Neural progenitor cell (in vitro differentiated cells): ENCODE data around the gene DHRS4. TPM values are rescaled to one million over a fixed set of nuclear protein-coding genes. Genes with fewer than 3 reads are reported as not detected.

ENCODE experiments used
- DNase-seq: peaks from one replicate; pipeline ENCODE4 v3.0.0-alpha.2; 2016; ENCODE audit warnings: low spot score
- H2AFZ ChIP-seq: fragments of 200-600 bp; sonication (generic); replicated peaks from 2 replicates; pipeline ENCODE4 v1.6.1; 2016; ENCODE audit warnings: antibody characterized with exemption
- H3F3A ChIP-seq: fragments of 200-600 bp; sonication (generic); 2 replicates; pipeline ENCODE4 v1.6.1; 2016; ENCODE audit warnings: antibody characterized with exemption, low read depth
- H3K27ac ChIP-seq: fragments of 200-600 bp; sonication (generic); 2 replicates; pipeline ENCODE4 v1.5.1; 2016; ENCODE audit warnings: mild to moderate bottlenecking
- H3K27me3 ChIP-seq: fragments of 200-600 bp; sonication (generic); 2 replicates; pipeline ENCODE4 v1.6.1; 2016; ENCODE audit warnings: mild to moderate bottlenecking, moderate library complexity
- H3K36me3 ChIP-seq: fragments of 200-600 bp; sonication (generic); 2 replicates; pipeline ENCODE4 v1.5.1; 2016
- H3K4me1 ChIP-seq: fragments of 200-600 bp; sonication (generic); 2 replicates; pipeline ENCODE4 v1.6.1; 2016; ENCODE audit warnings: mixed run types
- H3K4me2 ChIP-seq: fragments of 200-600 bp; sonication (generic); 2 replicates; pipeline ENCODE4 v1.6.1; 2016
- H3K4me3 ChIP-seq: fragments of 200-600 bp; sonication (generic); 2 replicates; pipeline ENCODE4 v1.5.1; 2016
- H3K79me2 ChIP-seq: fragments of 200-600 bp; sonication (generic); 2 replicates; pipeline ENCODE4 v1.6.1; 2016; ENCODE audit warnings: low read depth
- H3K9ac ChIP-seq: fragments of 200-600 bp; sonication (generic); 2 replicates; pipeline ENCODE4 v1.6.1; 2016
- H3K9me3 ChIP-seq: fragments of 200-600 bp; sonication (generic); 2 replicates; pipeline ENCODE4 v1.5.1; 2016; ENCODE audit warnings: low read depth
- H4K20me1 ChIP-seq: fragments of 200-600 bp; sonication (generic); 2 replicates; pipeline ENCODE4 v1.6.1; 2016; ENCODE audit warnings: low read depth
- H3K27ac Mint-ChIP-seq: 3 replicates; pipeline ENCODE4 v1.8.0; 2021; ENCODE audit warnings: mixed read lengths
- H3K27me3 Mint-ChIP-seq: 2 replicates; pipeline ENCODE4 v1.8.0; 2022; ENCODE audit warnings: low read depth, mild to moderate bottlenecking, inconsistent platforms, moderate library complexity, mixed read lengths; ENCODE audit not compliant: insufficient read depth
- H3K36me3 Mint-ChIP-seq: 3 replicates; pipeline ENCODE4 v1.8.0; 2021; ENCODE audit warnings: mixed read lengths
- H3K4me1 Mint-ChIP-seq: 3 replicates; pipeline ENCODE4 v1.8.0; 2021; ENCODE audit warnings: mixed read lengths
- H3K4me3 Mint-ChIP-seq: 3 replicates; pipeline ENCODE4 v1.8.0; 2021; ENCODE audit warnings: mild to moderate bottlenecking, moderate library complexity, mixed read lengths
- H3K9me3 Mint-ChIP-seq: 3 replicates; pipeline ENCODE4 v1.8.0; 2020; ENCODE audit warnings: mixed read lengths
- EZH2 ChIP-seq: fragments of 200-600 bp; sonication (generic); IDR thresholded peaks from 2 replicates; pipeline ENCODE4 v1.6.1; 2017; ENCODE audit warnings: antibody characterized with exemption, mild to moderate bottlenecking, moderate library complexity
- EZH2phosphoT487 ChIP-seq: fragments of 200-600 bp; sonication (generic); IDR thresholded peaks from 2 replicates; pipeline ENCODE4 v1.6.1; 2017; ENCODE audit warnings: antibody characterized with exemption
- total RNA-seq: library from RNA; depleted of rRNA; stranded (reverse); fragments of >200 nt; gene quantifications from 2 replicates; pipeline ENCODE4 v1.2.3, GENCODE V29; 2015; ENCODE audit warnings: low replicate concordance
- TF ChIP-seq, protein P1 (sequence below): fragments of 200-600 bp; sonication (generic); IDR thresholded peaks from 2 replicates; pipeline ENCODE4 v1.5.1; 2017; ENCODE audit warnings: antibody characterized with exemption, mild to moderate bottlenecking

Gene DHRS4
- total RNA-seq, 1 donor from 2014 or later: 18.6 TPM

- Mint-ChIP-seq H3K27ac (no peak overlapping the region), H3K4me1 (peaks cover 3% of the 10 kb centered on the region), H3K27me3 (no peaks in the 10 kb centered on the region), H3K9me3 (no peaks in the 10 kb centered on the region), H3K36me3 (peaks cover 7% of the 10 kb centered on the region), H3K4me3 (no peak overlapping the region)
- no peak overlapping the region for H3K4me2 ChIP-seq
- DNase-seq: no peak
- no peaks in the 10 kb centered on the region for H3K4me1 ChIP-seq
- H3F3A ChIP-seq: no peaks in the 10 kb centered on the region
- no peaks in the 10 kb centered on the region for H3K79me2 ChIP-seq
- H2AFZ ChIP-seq: no peak overlapping the region
- no peaks in the 10 kb centered on the region for H3K9me3 ChIP-seq
- no peak overlapping the region for H3K4me3 ChIP-seq
- no peaks in the 10 kb centered on the region for H4K20me1 ChIP-seq
- H3K27ac ChIP-seq: no peak overlapping the region
- H3K36me3 ChIP-seq: no peaks in the 10 kb centered on the region
- TF ChIP-seq, protein P1, sequence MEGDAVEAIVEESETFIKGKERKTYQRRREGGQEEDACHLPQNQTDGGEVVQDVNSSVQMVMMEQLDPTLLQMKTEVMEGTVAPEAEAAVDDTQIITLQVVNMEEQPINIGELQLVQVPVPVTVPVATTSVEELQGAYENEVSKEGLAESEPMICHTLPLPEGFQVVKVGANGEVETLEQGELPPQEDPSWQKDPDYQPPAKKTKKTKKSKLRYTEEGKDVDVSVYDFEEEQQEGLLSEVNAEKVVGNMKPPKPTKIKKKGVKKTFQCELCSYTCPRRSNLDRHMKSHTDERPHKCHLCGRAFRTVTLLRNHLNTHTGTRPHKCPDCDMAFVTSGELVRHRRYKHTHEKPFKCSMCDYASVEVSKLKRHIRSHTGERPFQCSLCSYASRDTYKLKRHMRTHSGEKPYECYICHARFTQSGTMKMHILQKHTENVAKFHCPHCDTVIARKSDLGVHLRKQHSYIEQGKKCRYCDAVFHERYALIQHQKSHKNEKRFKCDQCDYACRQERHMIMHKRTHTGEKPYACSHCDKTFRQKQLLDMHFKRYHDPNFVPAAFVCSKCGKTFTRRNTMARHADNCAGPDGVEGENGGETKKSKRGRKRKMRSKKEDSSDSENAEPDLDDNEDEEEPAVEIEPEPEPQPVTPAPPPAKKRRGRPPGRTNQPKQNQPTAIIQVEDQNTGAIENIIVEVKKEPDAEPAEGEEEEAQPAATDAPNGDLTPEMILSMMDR: no peak
- TF ChIP-seq EZH2 (no peak), EZH2phosphoT487 (no peak)
- no peak overlapping the region for H3K9ac ChIP-seq
- no peaks in the 10 kb centered on the region for H3K27me3 ChIP-seq
Observed at GRCh38 chr14:23935158-23935557, 18.4 kb upstream of the DHRS4 start.

DNA sequence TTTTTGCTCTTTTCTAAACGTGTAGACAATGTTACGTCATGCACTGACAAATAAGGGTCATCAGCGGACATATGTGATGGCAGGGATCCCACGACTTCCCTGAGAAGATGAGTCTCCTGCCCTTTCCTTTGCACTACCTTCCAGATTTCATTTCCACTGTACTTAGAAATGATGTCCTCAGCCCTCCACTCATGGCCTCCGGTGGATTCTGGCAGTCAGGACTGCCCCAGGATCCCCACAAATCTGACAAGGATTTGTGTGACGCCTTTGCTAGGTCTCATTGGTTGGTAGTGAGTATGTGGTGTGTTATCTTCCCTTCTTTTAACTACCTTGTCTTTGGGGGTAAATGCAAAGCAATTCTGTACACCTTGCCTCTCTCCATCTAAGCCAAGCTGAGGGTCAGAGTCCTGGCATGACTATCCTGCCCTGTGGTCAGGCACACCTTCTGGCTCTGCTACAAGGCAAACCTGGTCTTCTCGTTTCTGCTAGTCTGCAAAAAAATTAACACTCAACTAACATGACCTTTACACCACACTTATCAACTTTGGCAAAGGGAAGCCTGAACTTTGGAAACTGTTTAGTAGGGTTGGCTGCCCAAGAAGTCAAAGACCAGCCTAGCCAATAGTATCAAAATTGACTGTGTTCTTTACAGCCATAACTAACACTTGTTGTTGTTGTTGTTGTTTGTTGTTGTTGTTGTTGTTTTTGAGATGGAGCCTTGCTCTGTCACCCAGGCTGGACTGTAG lies 17.3 kb upstream of the DHRS4 start:
- no peak overlapping the region for H3K4me3 ChIP-seq
- DNase-seq: no peak
- H3F3A ChIP-seq: no peaks in the 10 kb centered on the region
- peaks cover 2% of the 10 kb centered on the region for H3K27me3 Mint-ChIP-seq
- no peaks in the 10 kb centered on the region for H3K36me3 ChIP-seq
- no peak overlapping the region for H3K9ac ChIP-seq
- H3K36me3 Mint-ChIP-seq: peaks cover 9% of the 10 kb centered on the region
- H3K4me1 Mint-ChIP-seq: peaks cover 3% of the 10 kb centered on the region
- H3K79me2 ChIP-seq: no peaks in the 10 kb centered on the region
- H3K27ac Mint-ChIP-seq: no peak overlapping the region
- no peak overlapping the region for H3K27ac ChIP-seq
- H3K4me3 Mint-ChIP-seq: no peak overlapping the region
- no peak overlapping the region for H2AFZ ChIP-seq
- no peaks in the 10 kb centered on the region for H3K4me1 ChIP-seq
- H3K4me2 ChIP-seq: no peak overlapping the region
- H3K9me3 ChIP-seq: no peaks in the 10 kb centered on the region
- no peaks in the 10 kb centered on the region for H3K9me3 Mint-ChIP-seq
- H4K20me1 ChIP-seq: no peaks in the 10 kb centered on the region
- no peaks in the 10 kb centered on the region for H3K27me3 ChIP-seq
- TF ChIP-seq EZH2: no peak
- TF ChIP-seq, protein P1: no peak
- no peak for TF ChIP-seq EZH2phosphoT487

DNA sequence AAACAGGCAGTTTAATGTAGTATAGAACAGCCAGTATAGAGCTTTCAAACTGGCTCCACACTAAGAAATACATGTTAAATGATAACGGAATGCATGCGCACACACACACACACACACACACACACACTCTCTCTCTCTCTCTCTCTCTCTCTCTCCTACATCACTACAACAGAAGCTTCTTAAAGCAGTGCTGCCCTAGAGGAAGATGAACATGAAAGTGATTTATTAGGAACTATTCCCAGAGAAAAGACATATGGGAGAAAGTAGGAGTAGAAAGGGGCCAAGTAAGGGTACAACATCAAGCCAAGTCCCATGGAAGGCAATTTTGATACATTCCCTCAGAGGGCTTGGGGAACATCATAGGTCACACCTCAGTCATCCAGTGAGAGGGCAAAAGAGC lies 16.4 kb upstream of the DHRS4 start:
- TF ChIP-seq EZH2phosphoT487 (no peak), EZH2 (no peak)
- TF ChIP-seq, protein P1: no peak
- Histone ChIP-seq H3F3A (no peaks in the 10 kb centered on the region), H3K79me2 (no peaks in the 10 kb centered on the region), H3K4me1 (no peaks in the 10 kb centered on the region), H2AFZ (no peak overlapping the region), H3K36me3 (no peaks in the 10 kb centered on the region), H4K20me1 (no peaks in the 10 kb centered on the region), H3K4me2 (no peak overlapping the region), H3K27me3 (no peaks in the 10 kb centered on the region), H3K4me3 (no peak overlapping the region), H3K9ac (no peak overlapping the region), H3K9me3 (no peaks in the 10 kb centered on the region), H3K27ac (no peak overlapping the region)
- H3K27me3 Mint-ChIP-seq: peaks cover 2% of the 10 kb centered on the region
- no peaks in the 10 kb centered on the region for H3K9me3 Mint-ChIP-seq
- peaks cover 9% of the 10 kb centered on the region for H3K36me3 Mint-ChIP-seq
- DNase-seq: no peak
- no peak overlapping the region for H3K27ac Mint-ChIP-seq
- peaks cover 3% of the 10 kb centered on the region for H3K4me1 Mint-ChIP-seq
- H3K4me3 Mint-ChIP-seq: no peak overlapping the region
